Measurements from ENCODE around the gene A3GALT2. TPM values are rescaled to one million over a fixed set of nuclear protein-coding genes. Genes with fewer than 3 reads are reported as not detected.

A3GALT2 gene
- total RNA-seq, 2 experiments from 2014 or later = not detected

DNA sequence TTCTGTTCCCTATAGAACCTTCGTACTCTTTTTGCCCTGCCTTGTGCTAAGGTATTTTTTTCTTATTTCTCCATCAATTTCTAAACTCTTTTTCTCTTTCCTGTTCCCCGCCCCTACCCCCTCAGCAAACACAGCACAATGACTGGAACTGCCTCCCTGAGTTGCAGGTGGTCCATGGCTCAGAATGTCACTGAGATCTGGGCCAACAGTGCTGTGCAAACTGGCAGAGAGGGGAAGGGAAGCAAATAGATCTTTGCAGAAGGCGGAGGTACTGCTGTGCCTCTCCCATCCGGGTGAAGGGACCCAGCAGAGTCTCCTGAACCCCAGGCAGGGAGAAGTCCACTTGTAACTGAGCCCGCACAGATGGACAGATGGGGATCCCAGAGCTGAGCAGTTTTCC is 32.6 kb upstream of the A3GALT2 start:
- CTCF ChIA-PET (ENCODE audit: unreplicated experiment) = no interaction called here
- intact Hi-C loops (cut with micrococcal nuclease; ENCODE audit: unreplicated experiment) = loop anchor here (5.0 kb wide), 1 partner anchor 109 kb away; no protein-coding TSS in a partner anchor
- no peaks in the 10 kb centered on the region for H3K9me2 ChIP-seq (ENCODE audit: insufficient read depth, low read length)

DNA sequence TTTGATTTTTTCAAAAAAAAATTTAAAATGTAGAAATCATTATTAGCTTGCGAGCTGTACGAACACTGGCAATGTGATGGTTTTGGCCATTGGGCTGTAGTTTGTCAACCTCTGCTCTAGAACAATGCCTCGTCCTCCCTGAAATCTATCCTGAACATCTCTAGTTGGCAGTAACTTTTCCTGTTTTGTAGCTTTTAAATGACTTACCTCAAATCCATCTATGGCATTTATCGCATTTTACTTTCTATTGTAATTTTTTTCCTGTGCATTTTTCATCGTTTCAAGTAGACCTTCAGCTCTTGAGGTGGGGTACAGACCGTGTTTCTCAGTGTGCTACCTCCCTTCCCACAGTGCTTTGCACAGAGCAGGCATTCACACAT is 30.4 kb upstream of the A3GALT2 start:
- BruUV-seq (replicated peaks) = no TSS peak
- POLR2A ChIA-PET = interaction anchor here (0.6 to 0.7 kb wide), 2 partner anchors 73 to 77 kb away, joined by 3 read pairs; no protein-coding TSS in a partner anchor
- peaks cover 14% of the 10 kb centered on the region; the same call in 1 of the 2 replicates for H3K79me2 ChIP-seq (ENCODE audit: insufficient read depth, low read depth, low read length)
- intact Hi-C loops (cut with micrococcal nuclease; ENCODE audit: unreplicated experiment) = loop anchor here (5.0 kb wide), 1 partner anchor 111 kb away; no protein-coding TSS in a partner anchor
- H2AFZ ChIP-seq (ENCODE audit: low read length) = no peak overlapping the region
- H4K20me1 ChIP-seq (ENCODE audit: insufficient read depth, low read length) = peaks cover 17% of the 10 kb centered on the region; the same call in 1 of the 2 replicates
- peaks cover 35% of the 10 kb centered on the region for H3K4me1 ChIP-seq (ENCODE audit: insufficient read depth, low read length, poor library complexity, severe bottlenecking)
- H3K36me3 ChIP-seq (ENCODE audit: insufficient read depth, low read length) = no peaks in the 10 kb centered on the region
- no peaks in the 10 kb centered on the region for H3K9me2 ChIP-seq (ENCODE audit: insufficient read depth, low read length)
- no peak overlapping the region for H3K4me3 ChIP-seq (ENCODE audit: low read depth, low read length, poor library complexity, severe bottlenecking)
- H3K9me3 ChIP-seq (ENCODE audit: low read length) = no peaks in the 10 kb centered on the region
- H3K4me2 ChIP-seq (ENCODE audit: low read length) = peak overlapping the region; percentile 96; the same call in 1 of the 2 replicates
- CTCF ChIA-PET (ENCODE audit: unreplicated experiment) = interaction anchor here (0.5 kb wide), 1 partner anchor 16 kb away, joined by 3 read pairs; no protein-coding TSS in a partner anchor
- DNase-seq (ENCODE audit: low spot score) = no peak
- no peak for TF ChIP-seq EZH2phosphoT487 (IDR thresholded peaks at IDR 0.05; ENCODE audit: borderline replicate concordance, low read depth, low read length)
- TF ChIP-seq CTCF (conservative IDR thresholded peaks at IDR 0.05; ENCODE audit: low read length) = no peak
- no peak overlapping the region for H3K27ac ChIP-seq (ENCODE audit: low read depth, low read length, poor library complexity, severe bottlenecking)

More for the DNA sequence above, 32.6 kb upstream of the A3GALT2 start:
- Histone ChIP-seq H3K79me2 (ENCODE audit: insufficient read depth, low read depth, low read length) (peaks cover 4% of the 10 kb centered on the region; the same call in 1 of the 2 replicates), H2AFZ (ENCODE audit: low read length) (no peak overlapping the region), H3K4me2 (ENCODE audit: low read length) (no peak overlapping the region), H3K4me3 (ENCODE audit: low read depth, low read length, poor library complexity, severe bottlenecking) (no peak overlapping the region), H3K36me3 (ENCODE audit: insufficient read depth, low read length) (no peaks in the 10 kb centered on the region), H4K20me1 (ENCODE audit: insufficient read depth, low read length) (0 out of 2 replicates have a peak, but pooled peaks cover 3% of the 10 kb centered on the region), H3K27ac (ENCODE audit: low read depth, low read length, poor library complexity, severe bottlenecking) (no peak overlapping the region), H3K9me3 (ENCODE audit: low read length) (no peaks in the 10 kb centered on the region), H3K4me1 (ENCODE audit: insufficient read depth, low read length, poor library complexity, severe bottlenecking) (peaks cover 13% of the 10 kb centered on the region)
- TF ChIP-seq EZH2phosphoT487 (IDR thresholded peaks at IDR 0.05; ENCODE audit: borderline replicate concordance, low read depth, low read length) (no peak), CTCF (conservative IDR thresholded peaks at IDR 0.05; ENCODE audit: low read length) (no peak)
- no peak for DNase-seq (ENCODE audit: low spot score)
- no TSS peak for BruUV-seq (replicated peaks)
- POLR2A ChIA-PET = no interaction called here
